H1 (cell line): ENCODE measurements around the gene ZNF683. TPM values are rescaled to one million over a fixed set of nuclear protein-coding genes. Genes with fewer than 3 reads are reported as not detected.

Experiments used
- KDM5A ChIP-seq: fragments of 200-600 bp; IDR thresholded peaks from 2 replicates; pipeline ENCODE4 v1.7.1; 2012; ENCODE audit warnings: mild to moderate bottlenecking, low read length, inconsistent platforms, mixed read lengths
- PHF8 ChIP-seq: fragments of 200-600 bp; sonication (generic); conservative IDR thresholded peaks from 2 replicates; pipeline ENCODE4 v1.7.1; 2012; ENCODE audit warnings: low read depth, mild to moderate bottlenecking, inconsistent platforms, low read length, moderate library complexity
- ZNF274 ChIP-seq: IDR thresholded peaks from 2 replicates; pipeline ENCODE4 v1.7.0; 2012; ENCODE audit warnings: low read length, borderline replicate concordance; ENCODE audit errors: extremely low read depth
- polyA plus RNA-seq, 7 experiments: library from polyadenylated mRNA; depleted of rRNA in 3 of 7; stranded (reverse) in 5 of 7; unstranded in 2 of 7; fragments of >200 nt in 5 of 7; fragments of 200-250 nt in 2 of 7; gene quantifications; 1 replicate in 5 of 7; 2 replicates in 1 of 7; 4 replicates in 1 of 7; pipeline versions ENCODE4 v1.2.1 to v1.2.3, GENCODE V29; 2011 to 2013; ENCODE audit warnings: missing spikeins in 2 of 7, mixed read lengths in 2 of 7
- total RNA-seq: library from RNA; stranded (reverse); fragmentation: NEBNext Ultra II Directional; extraction: Animal tissue kit (Norgen Biotek cat#: 25700); gene quantifications from 2 replicates; pipeline ENCODE4 v1.2.1, GENCODE V29; 2021

The ZNF683 gene
- total and polyA plus RNA-seq, 2 of the 8 experiments (the other 6 are each of a cell fraction or from before 2014, with no cell fraction given), result not detected

- TF ChIP-seq KDM5A (no peak), PHF8 (no peak), ZNF274 (no peak)
- TF ChIP-seq, all 59 proteins: peak for 0
These were observed 17.2 kb upstream of the ZNF683 start (continued) for GRCh38 chr1:26389604-26390247.
